Lower lobe of right lung (tissue), 2 donors: Measurements from ENCODE around the gene VENTX. TPM values are rescaled to one million over a fixed set of nuclear protein-coding genes. Genes with fewer than 3 reads are reported as not detected.

Experiments used
- ATAC-seq, 2 donors: fragments of 200-7000 bp; cut with Tn5 transposase; one replicate each; pipeline ENCODE4 v1.9.1; 2020 to 2022; ENCODE audit warnings: mild to moderate bottlenecking in 2 of 2, moderate library complexity in 2 of 2
- DNase-seq: peaks from one replicate; pipeline ENCODE4 v3.0.0-alpha.2; 2020
- H3K27ac ChIP-seq: fragments of 200-600 bp; one replicate; pipeline ENCODE4 v1.8.0; 2022
- H3K27me3 ChIP-seq: fragments of 200-600 bp; one replicate; pipeline ENCODE4 v1.8.0; 2022; ENCODE audit warnings: low read depth
- H3K36me3 ChIP-seq: fragments of 200-600 bp; one replicate; pipeline ENCODE4 v1.8.0; 2022; ENCODE audit warnings: mild to moderate bottlenecking
- H3K4me1 ChIP-seq: fragments of 200-600 bp; one replicate; pipeline ENCODE4 v1.8.0; 2022
- H3K4me3 ChIP-seq: fragments of 200-600 bp; one replicate; pipeline ENCODE4 v1.8.0; 2022; ENCODE audit warnings: mild to moderate bottlenecking
- H3K9me3 ChIP-seq: fragments of 200-600 bp; one replicate; pipeline ENCODE4 v1.8.0; 2022
- CTCF ChIP-seq: fragments of 200-600 bp; IDR thresholded peaks from one replicate; pipeline ENCODE4 v1.8.0; 2022; ENCODE audit warnings: antibody characterized with exemption, mild to moderate bottlenecking
- intact Hi-C: fragments of 100-400 bp; cut with DNase I; formaldehyde crosslinking; loops from one replicate; pipeline ENCODE4 v1.11.0; 2022
- microRNA-seq: library from miRNA; unstranded; fragments of <30 nt; microRNA quantifications from one replicate; pipeline ENCODE4 v1.2.0, GENCODE V29; 2020; ENCODE audit warnings: borderline number of aligned reads
- total RNA-seq: library from RNA; stranded (reverse); fragmentation: NEBNext Ultra II Directional; extraction: Animal tissue kit (Norgen Biotek cat#: 25700); gene quantifications from one replicate; pipeline ENCODE4 v1.2.1, GENCODE V29; 2021
- donor health status: DM: no; HTN: yes; CAD: no; lungs with severe emphysema.

The VENTX gene
- total RNA-seq, 1 donor from 2014 or later: 4.5 TPM

- Histone ChIP-seq H3K36me3 (peaks cover 92% of the 10 kb centered on the region), H3K9me3 (no peaks in the 10 kb centered on the region), H3K4me1 (peaks cover 2% of the 10 kb centered on the region), H3K27ac (no peak overlapping the region), H3K4me3 (no peak overlapping the region), H3K27me3 (no peaks in the 10 kb centered on the region)
- ATAC-seq (no peak), DNase-seq (no peak)
- intact Hi-C loops: no loop called here
- no peak for TF ChIP-seq CTCF
Measured at GRCh38 chr10:133283931-133284330, 46.3 kb downstream of the VENTX start.

- intact Hi-C loops: no loop called here
- Histone ChIP-seq H3K36me3 (peaks cover 92% of the 10 kb centered on the region), H3K27ac (no peak overlapping the region), H3K4me1 (no peaks in the 10 kb centered on the region), H3K27me3 (no peaks in the 10 kb centered on the region), H3K4me3 (no peak overlapping the region), H3K9me3 (no peaks in the 10 kb centered on the region)
- no peak for ATAC-seq
- TF ChIP-seq CTCF: no peak
- DNase-seq: no peak
Measured at GRCh38 chr10:133285217-133285616, 47.6 kb downstream of the VENTX start.

- H3K4me1 ChIP-seq: no peaks in the 10 kb centered on the region
- no peaks in the 10 kb centered on the region for H3K9me3 ChIP-seq
- no peak for DNase-seq
- no peak for ATAC-seq
- peaks cover 93% of the 10 kb centered on the region for H3K36me3 ChIP-seq
- TF ChIP-seq CTCF: no peak
- no peak overlapping the region for H3K27ac ChIP-seq
- intact Hi-C loops: no loop called here
- H3K27me3 ChIP-seq: no peaks in the 10 kb centered on the region
- no peak overlapping the region for H3K4me3 ChIP-seq
Measured at GRCh38 chr10:133286366-133286765, 48.7 kb downstream of the VENTX start.

- Histone ChIP-seq H3K4me3 (no peak overlapping the region), H3K9me3 (no peaks in the 10 kb centered on the region), H3K4me1 (peaks cover 5% of the 10 kb centered on the region), H3K27ac (no peak overlapping the region), H3K36me3 (peaks cover 84% of the 10 kb centered on the region), H3K27me3 (no peaks in the 10 kb centered on the region)
- intact Hi-C loops: no loop called here
- ATAC-seq (peak in 1 of 2 donors; percentile 29), DNase-seq (no peak)
- no peak for TF ChIP-seq CTCF
Measured at GRCh38 chr10:133287832-133288500, 50.3 kb downstream of the VENTX start.

- no peak for ATAC-seq
- no peak for TF ChIP-seq CTCF
- intact Hi-C loops: no loop called here
Measured at GRCh38 chr10:133289761-133290160, 52.1 kb downstream of the VENTX start.

More at GRCh38 chr10:133289761-133290160, 52.1 kb downstream of the VENTX start:
- Histone ChIP-seq H3K4me1 (peaks cover 11% of the 10 kb centered on the region), H3K27ac (no peak overlapping the region), H3K36me3 (peaks cover 85% of the 10 kb centered on the region), H3K27me3 (no peaks in the 10 kb centered on the region), H3K9me3 (no peaks in the 10 kb centered on the region), H3K4me3 (no peak overlapping the region)
- no peak for DNase-seq

Small RNA genes lying within 50 kb of the gene (microRNA-seq; reads per million reads assigned to microRNA genes)
- gene MIR202: 1.5 reads per million

Other genes with a start within 250 kb of the VENTX start
- 0.38 TPM for gene ADGRA1, start 149.9 kb upstream of the VENTX start, total RNA-seq
- gene KNDC1, start 77.6 kb upstream of the VENTX start, total RNA-seq: 10.3 TPM
- not detected for gene UTF1, start 7.6 kb upstream of the VENTX start, total RNA-seq
- 18.7 TPM for gene ADAM8, start 39.0 kb downstream of the VENTX start, total RNA-seq
- gene TUBGCP2, start 71.0 kb downstream of the VENTX start, total RNA-seq: 54.5 TPM
- 44.8 TPM for gene ZNF511, start 71.1 kb downstream of the VENTX start, total RNA-seq
- gene CALY, start 99.0 kb downstream of the VENTX start, total RNA-seq: not detected
- not detected for gene PRAP1, start 109.5 kb downstream of the VENTX start, total RNA-seq
- gene FUOM, start 120.2 kb downstream of the VENTX start, total RNA-seq: 31.0 TPM
- 59.5 TPM for gene ECHS1, start 135.5 kb downstream of the VENTX start, total RNA-seq
- 6.9 TPM for gene PAOX, start 141.4 kb downstream of the VENTX start, total RNA-seq
- 41.7 TPM for gene MTG1, start 156.3 kb downstream of the VENTX start, total RNA-seq
- gene SPRN, start 186.8 kb downstream of the VENTX start, total RNA-seq: not detected
- gene SCART1, start 216.1 kb downstream of the VENTX start, total RNA-seq: 2.4 TPM